NCI-H82 treated with DMSO at 0.1 percent for 48 hours (cell line): ENCODE results near the gene TEN1.
"Not testable (repeated sequence)": the region's sequence is repeated elsewhere in the genome, so short reads cannot be mapped to it uniquely, and the experiment has no call there.

Experiments used
- DNase-seq: peaks from one replicate; lab custom pipeline; 2025; ENCODE audit not compliant: unreplicated experiment; lab: John Stamatoyannopoulos, UW

TEN1 gene

DNA sequence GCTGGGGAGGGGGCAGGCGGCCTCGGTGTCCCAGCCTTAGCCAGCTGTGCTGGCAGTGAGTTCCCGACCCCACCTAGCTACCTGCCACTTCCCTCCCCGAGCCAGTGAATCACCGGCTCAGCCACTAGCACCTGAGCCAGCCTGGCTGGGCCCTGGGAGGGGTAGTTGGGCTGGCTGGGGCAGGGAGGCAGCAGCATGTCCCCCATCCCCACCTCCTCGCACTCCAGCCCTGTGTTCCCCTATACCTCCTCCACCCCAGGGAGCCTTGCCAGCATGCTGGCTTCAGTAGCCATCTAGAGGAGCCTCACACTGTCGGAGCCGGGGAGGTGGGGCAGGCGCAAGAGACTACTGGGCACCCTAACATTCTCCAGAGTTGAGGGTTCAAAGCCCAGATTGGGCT lies 45.3 kb downstream of the TEN1 start:
- DNase-seq, result no peak

DNA sequence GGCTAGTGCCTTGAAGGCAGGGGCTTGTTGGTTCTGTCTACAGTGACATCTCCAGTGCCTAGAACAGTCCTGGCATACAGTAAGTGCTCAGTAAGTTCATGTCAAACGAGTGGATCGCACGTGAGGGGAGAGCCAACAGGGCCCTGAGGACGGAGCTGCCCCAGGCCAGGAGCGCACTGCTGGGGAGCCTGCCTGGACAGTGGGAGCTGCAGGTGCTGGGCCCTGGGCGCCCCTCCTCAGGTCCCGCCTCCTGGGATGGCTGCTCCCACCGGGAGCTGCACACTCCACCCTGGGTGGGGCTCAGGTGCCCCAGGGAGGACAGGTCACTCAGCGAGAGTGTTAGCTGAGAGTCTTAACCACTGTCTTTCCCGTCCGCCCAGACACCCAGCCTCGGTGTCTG lies 46.3 kb downstream of the TEN1 start:
- DNase-seq, result no peak

DNA sequence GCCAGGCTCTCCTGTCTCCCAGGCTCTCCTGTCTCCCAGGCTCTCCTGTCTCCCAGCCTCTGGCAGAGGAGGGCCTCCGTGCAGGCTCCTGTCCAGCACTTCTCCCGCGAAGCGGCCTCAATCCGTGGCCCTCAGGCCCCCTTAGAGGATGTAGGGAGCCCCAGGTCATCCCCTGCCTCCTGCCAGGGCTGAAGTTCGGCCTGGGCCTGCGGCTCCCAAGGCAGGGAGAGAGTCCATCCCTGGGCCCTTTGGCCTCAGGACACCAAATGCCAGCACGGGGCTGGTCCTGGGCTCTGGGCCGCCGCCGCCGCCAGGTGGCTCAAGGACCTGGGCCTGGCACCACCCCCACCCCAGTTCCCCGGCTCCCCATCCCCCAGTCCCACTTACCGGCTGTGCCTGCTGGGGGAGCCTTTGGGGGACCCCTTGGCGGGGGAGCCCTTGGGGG lies 47.7 kb downstream of the TEN1 start:
- no peak for DNase-seq

DNA sequence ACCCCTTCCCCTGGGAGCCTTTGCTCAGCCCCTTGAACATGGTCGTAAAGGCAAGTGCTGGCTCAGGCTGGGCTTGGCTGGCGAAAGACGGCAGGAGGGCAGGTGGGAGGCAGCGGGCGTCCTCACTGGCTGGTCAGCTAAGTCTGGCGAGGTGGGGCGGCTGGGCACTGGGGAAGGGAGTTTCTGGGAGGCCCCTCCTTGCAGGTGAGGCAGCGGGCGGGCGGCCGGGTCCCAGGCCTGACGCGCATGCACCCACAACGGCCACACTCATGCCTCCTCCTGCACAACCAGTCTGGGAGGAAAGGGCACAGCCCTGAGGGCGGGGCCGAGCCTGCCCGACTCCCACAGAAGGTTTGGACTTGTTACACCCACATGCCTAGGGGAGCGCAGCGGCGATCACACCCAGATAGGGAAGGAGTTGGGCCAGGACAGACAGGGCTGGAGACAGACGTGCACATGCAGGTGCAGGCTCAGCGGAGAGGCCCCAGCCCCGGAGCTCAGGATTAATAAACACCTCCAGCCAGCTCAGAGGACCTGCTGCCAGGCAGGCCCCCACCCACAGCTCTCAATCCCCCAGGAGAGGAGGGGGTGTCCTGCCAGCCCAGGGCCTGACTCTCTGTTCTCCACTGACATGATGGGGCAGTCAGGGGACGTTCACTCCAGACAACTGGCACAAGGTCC lies 48.3 kb downstream of the TEN1 start, which contains the start of gene EVPL:
Gene EVPL (minus strand): TSS at position 148 of the 681 bp plus-strand sequence. CDS start 108 bp downstream, at position 40.
- DNase-seq, result no peak

DNA sequence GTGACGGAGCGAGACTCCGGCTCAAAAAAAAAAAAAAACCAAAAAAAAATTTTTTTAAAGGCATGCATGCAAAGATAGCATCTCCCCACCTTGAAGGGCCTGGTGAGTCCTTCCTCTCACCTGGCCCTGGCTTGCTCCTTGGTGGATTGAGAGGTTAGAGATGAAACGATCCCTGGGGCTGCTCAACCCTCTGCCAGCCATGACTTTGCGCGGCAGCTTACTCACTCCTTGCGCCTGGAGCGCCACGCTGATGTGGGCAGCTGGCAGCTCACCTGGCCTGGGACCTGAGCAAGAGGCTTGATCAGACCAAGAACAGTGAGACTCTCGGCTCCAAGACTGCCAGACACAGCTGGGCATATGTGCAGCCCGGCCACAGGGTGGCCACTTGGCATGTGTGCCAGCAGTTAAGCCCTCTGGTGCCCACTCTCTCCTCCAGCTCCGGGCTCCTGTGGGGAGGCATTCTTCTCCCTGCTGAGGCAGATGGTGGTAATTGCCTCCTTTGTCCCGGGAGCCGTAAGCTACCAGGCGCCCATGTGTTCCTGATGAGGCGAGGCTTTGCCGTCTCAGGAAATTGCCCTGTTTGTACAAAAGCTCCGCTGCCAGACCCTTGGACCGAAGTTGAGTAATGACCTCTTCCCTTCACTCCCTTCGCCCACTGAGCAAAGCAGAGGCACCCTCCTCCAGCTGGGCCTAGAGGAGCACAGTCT lies 53.2 kb downstream of the TEN1 start:
- no peak for DNase-seq

DNA sequence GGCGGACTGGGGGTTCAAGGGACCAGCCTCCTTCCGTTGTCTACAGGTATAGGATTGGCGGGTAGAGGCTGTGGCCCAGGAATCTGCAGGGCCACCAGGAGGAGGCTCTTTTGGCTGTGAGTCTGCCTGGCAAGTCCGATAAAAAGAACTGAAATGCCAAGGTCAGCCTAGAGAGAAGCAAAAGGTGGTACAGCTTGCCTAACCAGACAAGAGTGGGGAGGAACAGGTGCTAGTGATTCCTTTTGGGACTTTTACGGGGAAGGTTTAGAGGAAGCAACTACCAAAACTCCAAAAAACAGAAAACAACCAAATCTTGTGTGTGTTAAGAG lies 53.7 kb downstream of the TEN1 start:
- DNase-seq, result no peak

DNA sequence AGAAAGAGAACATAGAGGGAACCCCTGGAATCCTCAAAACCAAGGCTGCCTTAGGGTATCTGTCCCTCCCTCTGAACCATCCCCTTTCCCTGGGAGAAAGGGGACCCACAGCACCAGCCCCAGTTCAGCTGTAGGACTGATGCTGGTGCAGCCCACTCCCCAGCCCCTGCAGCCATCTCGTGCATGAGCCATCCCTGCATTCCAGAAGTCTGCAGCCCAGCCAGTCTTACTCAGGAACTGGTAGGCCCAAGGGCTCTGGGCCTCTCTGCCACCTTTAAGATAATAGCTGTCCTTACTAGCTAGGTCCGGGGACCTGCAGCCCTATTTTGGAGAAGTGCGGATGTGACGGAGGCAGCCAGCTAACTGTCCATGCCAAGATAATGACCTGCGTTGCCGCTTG lies 54.1 kb downstream of the TEN1 start:
- DNase-seq, result no peak

DNA sequence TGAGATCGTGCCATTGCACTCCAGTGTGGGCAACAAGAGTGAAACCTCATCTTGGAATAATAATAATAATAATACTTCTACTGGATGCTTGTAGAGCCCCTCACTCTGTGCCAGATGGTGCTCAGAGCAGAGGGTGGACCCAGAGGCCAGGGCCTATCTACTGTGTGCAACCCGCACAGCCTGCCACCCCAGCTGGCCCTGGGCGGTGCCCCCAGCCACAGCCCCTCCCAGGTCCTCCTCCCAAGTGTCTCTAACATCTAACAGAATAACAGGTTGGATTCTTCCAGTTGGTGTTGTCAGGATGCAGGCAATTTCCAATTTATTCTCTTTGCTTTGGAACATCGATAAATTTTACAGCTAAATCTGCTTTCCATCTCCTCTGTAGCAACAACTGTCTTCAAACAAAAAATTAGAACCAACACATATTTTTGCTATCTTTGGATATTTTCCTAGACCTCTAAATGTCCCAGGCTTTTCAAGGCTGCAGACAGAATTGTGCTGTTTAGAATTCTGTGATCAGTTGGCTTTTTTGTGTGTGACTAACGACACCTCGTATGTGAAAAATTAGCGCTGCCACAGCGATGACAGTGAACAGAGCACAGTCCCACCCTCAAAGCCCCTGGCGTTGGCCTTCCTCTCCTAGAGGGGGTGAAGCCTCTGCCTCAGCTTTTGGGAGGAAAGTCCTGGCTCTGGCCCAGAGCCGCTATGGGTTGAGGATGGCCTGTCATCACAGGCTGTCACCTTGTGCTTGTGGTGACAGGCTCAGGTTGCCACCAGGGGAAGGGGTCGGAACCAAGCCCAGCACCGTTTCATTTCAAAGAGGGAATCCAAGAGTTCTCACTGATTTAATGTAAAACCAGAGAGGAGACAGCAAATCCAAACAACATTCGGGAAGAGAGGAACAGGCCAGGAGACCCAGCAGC lies 55.6 kb downstream of the TEN1 start:
- DNase-seq, result no peak

DNA sequence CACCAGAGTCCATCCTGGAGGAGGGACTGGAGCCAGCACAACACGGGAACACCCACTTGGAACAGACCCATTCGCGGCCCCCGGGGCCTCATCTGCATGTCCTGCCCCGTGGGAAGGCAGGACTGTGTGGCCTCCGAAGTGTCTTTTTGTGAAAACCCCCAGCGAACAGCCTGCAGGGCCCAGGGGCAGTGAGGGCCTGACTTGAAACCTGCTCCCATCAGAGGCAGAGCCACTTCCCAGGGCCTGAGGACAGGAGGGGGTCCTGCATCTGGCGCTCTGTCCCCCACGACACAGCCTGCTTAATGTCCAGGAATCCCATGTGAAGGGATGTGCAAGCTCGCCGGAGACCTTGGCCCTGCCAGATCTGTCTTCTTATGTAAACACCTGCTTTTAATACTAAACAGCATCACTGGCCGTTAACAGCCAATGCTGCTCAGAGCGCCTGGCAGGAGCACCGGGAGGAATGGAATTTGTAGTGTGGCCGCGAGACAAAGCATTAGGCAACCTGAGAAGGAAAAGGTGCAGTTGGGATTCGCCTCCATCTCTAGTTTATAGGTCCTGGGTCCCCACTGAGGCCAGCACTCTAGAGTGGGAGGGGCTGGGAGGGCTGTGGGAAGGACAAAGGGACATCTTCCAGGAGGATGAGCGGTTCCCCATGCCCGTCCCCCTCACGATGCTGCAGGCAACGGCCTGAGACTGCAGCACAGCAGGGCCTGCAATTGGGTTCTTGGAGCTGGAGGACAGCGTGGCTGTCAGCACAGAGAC lies 57.6 kb downstream of the TEN1 start:
- DNase-seq, result no peak

DNA sequence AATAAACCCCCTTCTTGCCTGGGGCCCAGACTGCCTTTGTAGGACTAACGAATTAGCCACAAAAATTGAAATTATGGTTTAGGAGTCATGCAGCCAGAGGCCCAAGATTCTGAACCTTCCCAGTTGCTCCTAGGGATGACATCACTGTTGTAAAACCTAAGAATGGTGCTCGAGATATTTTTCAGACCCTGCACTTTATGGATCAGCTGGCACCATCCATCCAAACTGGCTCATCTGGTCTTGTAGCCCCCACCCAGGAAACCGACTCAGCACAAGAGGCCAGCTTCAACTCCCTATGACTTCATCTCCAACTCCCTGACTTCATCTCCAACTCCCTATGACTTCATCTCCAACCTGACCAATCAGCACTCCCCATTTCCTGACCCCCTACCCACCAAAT lies 59.0 kb downstream of the TEN1 start:
- DNase-seq, result no peak

DNA sequence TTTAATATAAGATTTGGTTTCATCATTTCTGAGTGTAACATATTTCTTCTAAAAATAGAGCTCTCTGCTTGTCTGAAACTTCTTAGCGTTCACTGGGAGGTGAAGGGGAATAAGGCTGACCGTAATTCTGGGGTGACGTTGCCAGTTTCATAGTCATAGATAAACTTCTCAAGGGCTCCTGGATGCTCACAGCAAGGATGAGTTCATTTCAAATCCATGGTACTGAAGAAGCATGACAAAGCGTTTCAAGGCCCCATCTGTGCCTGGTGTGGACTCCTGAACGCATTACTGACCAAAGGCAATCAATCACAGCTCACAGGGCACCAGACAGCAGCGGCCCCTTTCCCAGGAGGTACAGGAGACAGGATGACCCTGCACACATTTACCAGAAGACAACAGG lies 60.1 kb downstream of the TEN1 start:
- DNase-seq, result no peak

DNA sequence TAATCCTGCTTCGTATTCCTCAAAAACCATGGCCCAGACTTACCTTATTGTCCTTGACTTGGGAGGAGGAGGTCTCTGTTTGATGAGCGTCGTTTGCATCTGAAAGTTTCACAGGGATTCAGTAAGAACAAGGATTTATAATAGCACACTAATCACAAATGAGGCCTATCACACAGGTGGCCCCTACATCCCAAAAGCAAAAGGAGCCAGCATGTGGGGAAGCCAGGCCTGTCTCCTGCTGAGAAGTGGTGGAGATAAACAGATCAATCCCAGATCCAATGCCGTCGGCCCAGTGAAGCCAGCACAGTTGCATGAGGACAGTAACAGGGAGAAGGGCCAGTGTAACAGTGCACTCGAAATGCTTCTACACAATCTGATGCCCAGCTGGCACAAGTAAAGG lies 61.3 kb downstream of the TEN1 start:
- DNase-seq, result no peak

DNA sequence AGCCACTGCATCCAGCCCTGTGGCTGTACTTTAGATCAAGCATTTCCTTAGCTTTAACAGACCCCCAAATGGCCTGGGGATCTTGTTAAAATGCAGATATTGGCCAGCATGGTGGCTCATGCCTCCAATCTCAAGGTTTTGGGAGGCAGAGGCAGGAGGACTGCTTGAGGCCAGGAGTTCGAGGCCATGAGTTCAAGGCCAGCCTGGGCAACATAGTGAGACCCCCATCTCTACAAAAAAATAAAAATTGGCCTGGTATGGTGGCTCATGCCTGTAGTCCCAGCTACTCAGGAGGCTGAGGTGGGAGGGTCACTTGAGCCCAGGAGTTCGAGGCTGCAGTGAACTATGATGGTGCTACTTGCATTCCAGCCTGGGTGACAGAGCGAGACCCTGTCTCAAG lies 63.8 kb downstream of the TEN1 start:
- DNase-seq, result not testable (repeated sequence)

DNA sequence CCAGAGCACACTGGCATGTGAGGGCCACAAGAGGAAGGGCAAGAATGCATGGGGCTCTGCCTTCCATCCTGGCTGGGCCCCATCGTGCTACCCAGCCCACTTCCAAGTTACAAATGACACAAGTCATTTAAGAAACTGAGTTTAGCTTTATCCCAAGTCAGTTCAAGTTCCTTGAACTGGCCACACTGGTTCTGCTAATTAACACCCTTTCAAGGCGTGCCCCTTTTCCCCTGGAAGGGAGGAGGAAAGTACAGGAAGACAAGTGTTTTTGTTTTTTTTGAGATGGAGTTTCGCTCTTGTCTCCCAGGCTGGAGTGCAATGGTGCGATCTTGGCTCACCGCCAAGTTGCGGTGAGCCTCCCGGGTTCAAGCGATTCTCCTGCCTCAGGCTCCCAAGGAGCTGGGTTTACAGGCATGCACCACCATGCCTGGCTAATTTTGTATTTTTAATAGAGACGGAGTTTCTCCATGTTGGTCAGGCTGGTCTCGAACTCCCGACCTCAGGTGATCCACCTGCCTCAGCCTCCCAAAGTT lies 65.5 kb downstream of the TEN1 start:
- not testable (repeated sequence) for DNase-seq

DNA sequence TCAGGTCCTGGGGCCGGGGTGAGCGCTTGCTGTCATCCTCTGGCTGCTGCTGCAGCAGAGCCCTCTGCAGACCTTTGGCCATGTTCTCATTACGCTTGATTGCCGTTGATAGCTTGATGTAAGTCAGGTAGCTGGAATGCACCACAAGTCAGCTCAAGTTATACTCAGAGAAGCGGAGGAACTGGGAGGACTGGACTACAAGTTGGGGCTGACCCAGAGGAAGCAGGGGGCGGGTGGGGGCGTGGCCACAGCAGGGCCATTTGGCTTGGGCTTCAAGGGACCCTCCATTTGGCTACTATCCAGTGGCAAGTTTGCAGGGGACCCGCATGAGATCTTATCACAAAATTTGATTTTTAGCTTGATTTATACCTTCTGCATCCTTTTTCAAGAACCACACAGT lies 67.0 kb downstream of the TEN1 start:
- DNase-seq, result no peak

DNA sequence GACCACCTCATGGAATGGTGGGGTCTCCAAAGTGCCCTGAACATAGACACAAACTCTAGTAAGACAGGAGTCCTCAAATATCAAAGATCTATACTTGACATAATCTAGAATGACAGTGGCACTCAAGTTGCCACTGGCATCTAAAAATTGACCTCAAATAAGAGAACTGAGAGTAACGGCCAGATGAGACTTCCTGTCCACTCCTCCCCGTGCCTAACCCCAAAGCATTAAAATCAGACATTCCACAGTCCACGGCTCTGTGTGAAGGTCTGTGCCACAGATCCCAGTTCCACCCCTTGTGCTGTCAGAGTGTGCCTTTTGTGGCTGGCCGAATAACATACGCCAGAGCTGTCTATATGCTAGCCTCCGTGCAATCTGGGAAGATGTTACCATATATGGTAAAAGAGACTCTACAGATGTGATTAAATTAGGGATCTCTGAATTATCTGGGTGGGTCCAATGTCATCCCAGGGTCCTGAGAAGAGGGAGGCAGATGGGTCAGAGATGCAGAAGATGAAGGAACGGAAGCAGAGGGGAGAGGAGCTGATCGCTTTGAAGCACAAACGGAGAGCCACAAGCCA lies 69.1 kb downstream of the TEN1 start:
- no peak for DNase-seq

DNA sequence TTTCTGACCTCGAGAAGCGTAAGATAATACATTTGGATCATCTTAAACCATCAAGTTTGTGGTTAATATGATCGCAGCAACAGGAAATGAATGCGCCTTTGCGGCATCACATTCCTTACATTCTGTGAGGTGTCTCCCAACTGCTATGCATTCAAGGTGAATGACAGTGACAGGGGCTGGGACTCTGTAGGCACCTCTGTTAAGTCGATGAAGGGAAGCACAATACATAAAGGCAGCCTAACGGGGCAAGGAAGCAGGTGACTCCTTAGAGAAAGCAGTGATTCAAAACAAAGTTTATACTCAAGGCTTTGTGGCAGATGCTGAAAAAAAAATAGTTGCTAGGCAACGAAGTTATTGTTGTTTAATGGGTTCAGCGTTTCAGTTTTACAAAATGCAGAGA lies 69.7 kb downstream of the TEN1 start:
- DNase-seq, result no peak

DNA sequence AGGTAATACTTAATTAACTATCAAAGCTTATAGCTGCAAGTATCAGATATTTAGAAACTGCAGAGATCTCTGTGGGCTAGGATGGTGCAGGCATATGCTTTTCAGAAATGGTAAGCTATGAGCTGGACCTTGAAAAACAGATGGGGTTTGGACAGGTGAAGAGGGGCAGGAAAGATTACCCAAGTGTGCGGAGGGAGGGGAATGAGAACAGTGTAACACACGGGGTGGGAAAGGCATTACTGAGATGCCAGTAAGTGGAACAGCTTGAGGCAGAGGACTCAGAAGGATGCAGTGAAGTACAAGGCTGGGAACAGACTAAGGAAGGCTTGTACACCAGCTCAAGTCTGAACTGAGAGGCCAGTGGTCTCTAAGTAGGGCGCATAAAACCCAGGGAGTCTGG lies 70.2 kb downstream of the TEN1 start:
- no peak for DNase-seq

DNA sequence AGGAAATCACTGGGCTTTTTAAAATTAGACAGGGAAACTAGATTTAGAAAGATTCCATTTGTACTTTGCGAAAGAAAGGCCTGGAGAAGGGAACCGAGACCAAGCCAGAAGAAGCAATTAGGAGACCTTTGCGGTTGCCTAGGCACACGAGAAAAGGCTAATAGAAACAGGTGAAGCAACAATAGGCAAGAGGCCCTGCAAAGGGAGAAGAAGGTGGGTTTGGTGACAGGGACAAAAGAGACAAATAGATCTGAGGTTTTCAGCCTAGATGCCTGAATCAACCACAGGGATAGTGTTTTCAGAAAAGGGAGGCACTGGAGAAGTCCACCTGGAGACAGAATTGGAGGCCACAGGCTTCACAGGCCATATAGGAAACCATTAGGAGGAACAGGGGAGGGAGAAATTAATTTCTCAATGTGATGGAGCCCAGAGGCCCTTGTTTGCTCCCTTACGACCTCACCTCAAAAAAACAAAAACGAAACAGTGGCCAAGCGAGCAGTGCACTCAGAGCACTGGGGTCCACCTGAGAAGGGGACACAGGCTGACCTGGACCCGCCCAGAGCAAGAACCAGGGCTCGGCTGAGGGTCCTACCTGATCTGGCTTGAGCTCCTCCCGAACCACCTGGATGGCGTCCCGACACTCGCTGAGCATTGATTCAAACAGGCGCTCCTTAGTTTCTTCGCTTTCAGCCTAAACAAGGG lies 70.9 kb downstream of the TEN1 start:
- DNase-seq, result no peak
